Renal cortex interstitium (tissue), 11 donors: ENCODE data around the gene SBF2. TPM values are rescaled to one million over a fixed set of nuclear protein-coding genes. Genes with fewer than 3 reads are reported as not detected.

Source experiments
- DNase-seq, 11 donors: peaks; one replicate each; pipeline ENCODE4 v3.0.0-alpha.2; 2013; ENCODE audit warnings: low read depth in 9 of 11, low spot score in 4 of 11; ENCODE audit errors: extremely low read depth in 1 of 11
- polyA plus RNA-seq, 3 donors: library from polyadenylated mRNA; unstranded; fragments of 120-200 nt; gene quantifications; one replicate each; pipeline ENCODE4 v1.2.1, GENCODE V29; 2013; ENCODE audit not compliant: insufficient read length in 3 of 3

The SBF2 gene
- polyA plus RNA-seq, 3 donors: 47.0 to 58.3 (median 52.3) TPM

DNA sequence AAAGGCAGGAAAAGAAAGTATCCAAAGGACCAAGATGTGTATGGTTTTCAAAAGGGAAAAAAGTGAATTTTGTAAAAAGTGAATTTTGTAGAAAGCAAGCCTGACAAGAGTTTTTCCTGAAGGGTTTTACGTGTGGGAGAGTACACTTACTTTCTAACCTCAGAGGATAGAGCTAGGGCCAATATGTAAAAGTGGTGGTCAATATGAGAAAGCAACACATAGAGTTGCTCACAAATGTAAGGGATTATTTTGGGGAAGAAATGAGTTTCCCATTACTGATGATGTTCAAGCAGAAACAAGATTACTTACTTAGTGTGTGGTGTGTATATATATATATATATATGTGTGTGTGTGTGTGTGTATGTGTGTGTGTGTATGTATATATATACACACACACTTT is 467.6 kb downstream of the SBF2 start:
- no peak for DNase-seq

DNA sequence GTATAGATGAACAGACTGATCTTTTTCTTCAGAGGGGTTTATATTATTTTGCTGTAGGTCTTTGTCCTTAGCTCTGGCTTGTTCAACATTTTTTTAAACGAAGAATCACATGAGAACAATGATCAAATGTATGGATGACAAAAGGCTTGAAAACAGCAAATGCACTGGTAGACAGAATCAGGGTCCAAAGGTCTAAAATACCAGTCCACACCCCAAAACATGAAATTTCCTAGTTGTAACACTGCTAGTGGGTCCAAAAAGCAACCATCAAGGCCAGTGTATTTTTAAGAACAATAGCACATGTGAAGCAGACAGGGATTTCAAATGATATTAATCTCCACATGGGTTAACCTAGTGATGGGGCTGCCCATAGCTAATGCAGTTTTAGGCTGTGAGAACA is 468.1 kb downstream of the SBF2 start:
- DNase-seq: no peak

DNA sequence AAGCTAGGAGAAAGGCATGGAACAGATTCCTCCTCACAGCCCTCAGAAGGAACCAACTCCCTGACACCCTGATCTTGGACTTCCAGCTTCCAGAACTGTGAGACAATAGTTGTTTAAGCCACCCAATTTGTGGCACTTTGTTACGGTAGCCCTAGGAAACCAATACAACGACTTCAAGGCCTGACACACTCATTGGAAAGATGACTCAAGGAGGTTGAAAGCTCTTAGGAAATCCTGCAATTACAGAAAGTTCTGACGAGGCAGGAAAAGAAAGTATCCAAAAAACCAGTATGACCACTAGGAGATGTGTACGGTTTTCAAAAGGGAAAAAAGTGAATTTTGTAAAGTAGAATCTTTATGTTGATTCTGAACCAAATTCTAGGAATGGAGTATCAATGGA is 468.7 kb downstream of the SBF2 start:
- no peak for DNase-seq

- DNase-seq: no peak
These were observed 470.1 kb downstream of the SBF2 start for GRCh38 chr11:9823887-9824385.

DNA sequence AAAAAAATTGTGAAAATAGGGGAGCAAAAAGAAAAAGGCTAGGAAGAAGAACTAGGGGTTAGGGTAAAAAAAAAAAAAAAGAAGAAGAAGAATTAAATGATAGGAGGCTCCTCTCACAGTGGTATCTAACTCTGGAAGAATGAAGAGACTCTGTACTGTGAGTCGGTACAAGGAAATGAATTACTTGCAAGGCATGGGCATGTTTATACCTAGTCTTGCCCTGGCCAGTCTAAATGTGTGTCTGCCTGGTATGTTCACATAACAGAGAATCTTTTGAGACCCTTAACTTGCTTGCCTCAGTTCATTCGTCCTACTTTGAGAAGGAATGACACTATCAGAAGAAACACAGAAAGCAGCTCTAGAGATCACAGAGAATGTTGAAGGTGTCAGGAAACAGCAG is 470.6 kb downstream of the SBF2 start:
- DNase-seq: no peak

DNA sequence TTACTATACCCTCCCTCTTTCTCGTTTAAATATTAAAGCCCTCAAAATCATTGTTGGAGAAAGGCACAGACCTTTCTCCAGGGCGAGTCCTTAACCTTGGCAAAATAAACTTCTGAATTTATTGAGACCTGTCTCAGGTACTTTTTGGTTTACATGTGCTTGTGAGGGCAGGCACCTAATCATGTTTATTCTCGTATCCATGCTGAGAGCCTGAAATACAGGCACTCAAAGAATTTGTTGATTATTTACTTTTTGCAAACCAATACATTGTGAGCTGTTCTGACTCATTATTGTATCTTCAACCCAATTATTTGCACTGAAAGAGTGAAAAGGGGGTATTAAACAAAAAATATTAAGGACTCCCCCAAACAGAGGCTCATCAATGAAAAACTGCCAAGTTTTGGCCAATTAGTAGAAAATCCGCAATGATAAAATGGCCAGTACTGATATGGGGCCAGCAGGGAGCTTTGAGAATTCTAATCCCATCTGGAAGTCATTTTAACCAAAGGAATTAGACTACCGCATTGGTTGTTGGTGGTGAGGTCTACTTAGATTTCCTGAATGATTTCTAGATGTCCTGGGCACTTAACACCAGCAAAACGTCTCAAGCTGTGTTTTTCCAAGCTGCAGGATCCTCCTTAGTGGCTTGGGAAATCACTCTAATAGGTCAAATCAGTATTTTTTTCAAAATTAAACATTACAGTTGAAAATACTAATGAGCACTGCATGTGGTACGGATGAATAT is 472.8 kb downstream of the SBF2 start:
- no peak for DNase-seq

DNA sequence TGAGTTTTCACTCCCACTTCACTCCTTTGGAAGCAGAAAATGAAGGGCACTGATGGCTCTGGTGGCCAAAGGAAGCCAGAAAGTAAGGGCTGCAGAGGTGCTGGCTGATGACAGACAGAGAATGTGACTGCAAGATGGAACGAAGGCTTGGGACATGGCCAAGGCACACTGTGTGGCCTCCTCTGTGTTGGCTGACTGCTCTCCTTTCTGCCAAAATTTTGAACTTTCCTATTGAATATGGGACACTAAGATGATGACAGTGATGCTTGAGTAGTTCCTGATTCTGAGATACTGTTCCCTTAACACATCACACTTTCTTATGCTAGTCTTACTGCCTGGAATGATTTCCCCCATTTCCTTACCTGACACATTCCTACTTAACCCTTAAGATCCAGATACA is 473.8 kb downstream of the SBF2 start:
- no peak for DNase-seq

DNA sequence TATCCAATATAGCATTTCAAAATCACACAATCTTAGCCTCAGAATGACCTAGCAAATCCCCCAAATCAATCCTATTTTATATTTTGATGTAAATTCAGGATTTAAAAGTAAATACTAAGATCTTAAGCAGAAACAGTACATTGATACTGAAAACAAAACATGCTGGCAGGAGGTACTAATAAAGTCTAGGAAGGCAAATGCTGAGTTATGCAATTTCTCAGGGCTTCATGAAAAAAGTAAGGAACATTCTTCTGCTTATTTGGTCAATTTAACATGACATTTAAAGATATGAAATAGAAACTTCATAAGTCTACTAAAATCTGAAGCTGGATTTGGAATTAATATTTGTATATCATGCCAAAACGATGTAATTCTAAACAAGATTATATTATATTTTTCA is 476.8 kb downstream of the SBF2 start:
- DNase-seq: no peak

- no peak for DNase-seq
These were observed 478.4 kb downstream of the SBF2 start for GRCh38 chr11:9815486-9816136.

DNA sequence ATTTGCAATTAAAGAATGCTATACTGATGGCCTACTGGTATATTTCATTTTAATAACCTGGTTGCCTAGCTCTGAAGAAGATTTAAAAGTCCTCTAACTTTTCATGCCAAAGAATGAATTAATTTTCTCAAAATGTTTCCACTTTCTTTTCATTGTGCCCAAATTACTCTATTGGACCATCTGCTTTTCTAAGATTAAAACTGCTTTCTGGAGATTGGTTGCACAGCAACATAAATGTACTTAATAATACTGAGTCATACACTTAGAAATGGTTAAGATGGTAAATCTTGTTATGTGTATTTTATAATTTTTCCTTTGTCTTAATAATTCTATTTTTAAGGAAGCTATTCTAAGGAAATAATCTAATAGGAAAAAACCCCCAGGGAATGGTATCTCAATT is 479.9 kb downstream of the SBF2 start:
- no peak for DNase-seq

DNA sequence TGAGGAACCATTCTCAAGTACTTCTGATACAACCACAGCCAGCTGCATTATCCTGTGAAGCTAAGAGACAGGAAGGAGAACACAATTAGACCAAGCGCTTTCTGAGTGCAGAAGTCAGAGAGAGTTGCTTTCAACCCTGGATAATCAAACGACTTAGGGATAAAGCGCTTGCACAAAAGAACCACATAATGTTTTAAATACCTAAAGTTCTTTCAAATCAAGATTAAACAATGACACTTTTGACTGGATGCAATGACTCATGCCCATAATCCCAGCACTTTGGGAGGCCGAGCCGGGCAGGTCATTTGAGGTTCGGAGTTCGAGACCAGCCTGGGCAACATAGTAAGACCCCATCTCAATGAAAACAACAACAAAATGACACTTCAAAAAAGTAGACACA is 485.1 kb downstream of the SBF2 start:
- no peak for DNase-seq

GRCh38 chr11:9806946-9807687 is 486.9 kb downstream of the SBF2 start:
- no peak for DNase-seq

DNA sequence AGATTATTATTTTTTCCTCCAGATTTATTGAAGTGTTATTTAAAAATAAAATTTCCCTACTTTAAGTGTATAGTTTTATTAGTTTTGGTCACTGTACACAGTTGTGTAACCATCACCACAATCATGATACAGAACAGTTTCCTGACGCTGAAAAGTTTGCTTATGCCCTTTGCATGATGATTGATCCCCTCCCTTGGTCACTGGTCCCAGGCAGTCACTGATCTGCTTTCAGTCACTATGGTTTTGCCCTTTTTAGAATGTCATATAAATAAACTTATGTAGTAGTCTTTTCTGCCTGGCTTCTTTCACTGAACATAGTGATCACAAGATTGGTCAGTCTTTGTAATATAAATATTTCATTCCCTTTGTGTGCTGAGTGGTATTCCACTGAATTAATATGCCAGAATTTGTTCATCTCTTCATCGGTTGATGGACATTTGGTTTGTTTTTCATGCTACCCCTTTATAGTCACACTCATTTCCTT is 489.6 kb downstream of the SBF2 start:
- DNase-seq: no peak

- no peak for DNase-seq
These were observed 490.2 kb downstream of the SBF2 start for GRCh38 chr11:9803685-9804418.

- no peak for DNase-seq
These were observed 491.6 kb downstream of the SBF2 start for GRCh38 chr11:9802291-9802861.

DNA sequence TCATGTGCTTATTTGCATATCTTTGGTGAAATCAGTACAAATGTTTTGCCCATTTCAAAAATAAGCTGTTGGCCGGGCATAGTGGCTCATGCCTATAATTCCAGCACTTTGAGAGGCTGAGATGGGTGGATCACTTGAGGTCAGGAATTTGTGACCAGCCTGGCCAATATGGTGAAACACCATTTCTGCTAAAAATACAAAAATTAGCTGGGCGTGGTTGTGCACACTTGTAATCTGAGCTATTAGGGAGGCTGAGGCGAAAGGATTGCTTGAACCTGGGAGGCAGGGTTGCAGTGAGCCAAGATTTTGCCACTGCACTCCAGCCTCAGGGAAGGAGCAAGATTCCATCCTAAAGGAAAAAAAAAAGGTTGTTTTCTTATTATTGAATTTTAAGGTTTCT is 494.1 kb downstream of the SBF2 start:
- no peak for DNase-seq

DNA sequence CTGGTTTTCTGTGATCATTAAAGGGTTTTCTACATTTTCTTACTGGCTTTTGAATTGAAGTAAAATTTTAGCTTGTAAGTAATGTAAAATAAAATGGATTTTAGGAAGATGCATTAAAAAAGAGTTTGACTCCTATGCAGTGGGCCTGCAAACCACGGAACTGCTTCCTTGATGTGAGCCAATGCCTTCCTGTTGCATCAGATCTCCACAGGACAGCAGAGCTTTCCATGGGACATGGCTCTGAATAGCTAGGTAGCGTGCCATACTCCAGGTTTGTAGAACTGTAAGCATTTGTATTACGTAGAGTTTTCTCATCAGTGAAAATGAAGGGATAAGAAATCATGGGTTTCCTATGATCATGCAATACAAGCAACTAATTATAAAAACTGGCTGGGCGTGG is 496.7 kb downstream of the SBF2 start:
- no peak for DNase-seq

DNA sequence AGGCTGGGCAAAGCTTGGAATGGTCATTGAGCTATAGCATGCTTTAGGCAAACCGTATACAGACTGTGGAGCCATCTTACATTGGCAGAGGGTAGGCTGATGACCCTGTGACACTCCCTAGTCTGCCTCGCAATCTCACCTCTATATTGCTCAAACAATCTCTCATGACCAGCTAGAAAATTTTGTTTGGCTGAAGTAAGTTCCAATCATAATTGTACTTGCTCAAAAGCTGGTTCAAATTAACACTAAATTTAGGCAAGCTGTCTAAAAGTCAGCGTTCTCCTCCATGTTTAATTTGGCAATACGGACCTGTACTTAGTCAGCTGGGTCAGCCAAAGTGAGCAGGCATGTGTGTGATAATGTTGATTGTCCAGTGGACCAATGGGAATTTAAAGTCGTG is 497.2 kb downstream of the SBF2 start:
- DNase-seq: no peak

GRCh38 chr11:9796266-9796665 is 497.8 kb downstream of the SBF2 start:
- DNase-seq: no peak
